Activated T-helper 1 cell treated with anti-CD3 and anti-CD28 coated beads, Interleukin-12 subunit alpha, Interleukin-12 subunit beta, Interleukin-2, Interleukin-4 antibody, amounts not matched to agents 30 ng/mL and 10 ng/mL and 1 ng/mL, durations not matched to agents 14 hours and 24 hours and 36 hours (primary cell): Measurements from ENCODE around the gene SMIM10L1. TPM values are rescaled to one million over a fixed set of nuclear protein-coding genes. Genes with fewer than 3 reads are reported as not detected.

Experiments used
- DNase-seq: peaks from one replicate; pipeline ENCODE4 v3.0.0; 2021; ENCODE audit warnings: low spot score
- H3K27ac Mint-ChIP-seq: one replicate; pipeline ENCODE4 v1.8.0; 2021; ENCODE audit warnings: mild to moderate bottlenecking, mixed read lengths
- H3K27me3 Mint-ChIP-seq: one replicate; pipeline ENCODE4 v1.8.0; 2022; ENCODE audit warnings: mild to moderate bottlenecking, moderate library complexity, mixed read lengths; ENCODE audit not compliant: insufficient read depth
- H3K36me3 Mint-ChIP-seq: one replicate; pipeline ENCODE4 v1.8.0; 2021; ENCODE audit warnings: low read depth, mixed read lengths
- H3K4me1 Mint-ChIP-seq: one replicate; pipeline ENCODE4 v1.8.0; 2021; ENCODE audit warnings: low read depth, mixed read lengths
- H3K4me3 Mint-ChIP-seq: one replicate; pipeline ENCODE4 v1.8.0; 2021; ENCODE audit warnings: mild to moderate bottlenecking, moderate library complexity, mixed read lengths
- H3K9me3 Mint-ChIP-seq: one replicate; pipeline ENCODE4 v1.8.0; 2021; ENCODE audit warnings: mixed read lengths
- intact Hi-C: fragments of 100-400 bp; cut with micrococcal nuclease; formaldehyde crosslinking; loops from one replicate; pipeline ENCODE4 v1.15.1; 2024
- total RNA-seq: library from RNA; stranded (reverse); gene quantifications from 2 replicates; pipeline ENCODE4 v1.2.3, GENCODE V29; 2022

Gene SMIM10L1
- 10.4 and 11.3 TPM in 2 replicates for total RNA-seq

DNA sequence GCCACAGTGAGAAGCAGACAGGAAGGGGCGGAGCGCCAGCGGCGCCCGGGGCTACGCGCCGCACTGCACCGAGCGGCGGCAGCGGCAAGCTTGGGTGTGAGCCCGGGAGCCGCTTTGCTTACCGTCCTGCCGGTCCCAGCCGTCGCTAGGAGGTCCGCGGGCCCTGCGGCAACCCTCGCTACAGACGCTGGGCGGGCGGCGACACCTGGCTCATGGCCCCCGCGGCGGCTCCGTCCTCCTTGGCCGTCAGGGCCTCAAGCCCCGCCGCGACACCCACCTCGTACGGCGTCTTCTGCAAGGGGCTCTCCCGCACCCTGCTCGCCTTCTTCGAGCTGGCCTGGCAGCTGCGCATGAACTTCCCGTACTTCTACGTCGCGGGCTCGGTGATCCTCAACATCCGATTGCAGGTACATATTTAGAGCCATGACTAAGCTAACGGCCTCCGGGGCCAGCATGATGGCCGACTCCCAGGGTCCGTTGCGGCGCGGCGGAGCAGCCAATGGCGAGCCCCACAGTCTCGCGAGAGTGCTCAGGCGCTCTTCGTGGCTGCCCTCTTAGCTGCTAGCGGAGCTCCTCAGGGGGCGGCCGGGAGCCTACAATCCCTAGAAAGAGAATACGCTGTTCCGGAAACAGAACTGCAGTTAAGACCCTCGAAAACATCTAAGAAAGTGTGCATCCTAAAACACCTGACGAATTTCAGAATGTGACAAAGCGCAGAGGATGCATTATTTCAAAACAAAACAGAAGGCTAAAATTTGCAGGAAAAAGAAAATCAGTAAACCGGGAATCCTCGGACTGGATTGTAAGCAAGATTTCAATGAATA, at the start of gene SMIM10L1:
TSS of gene SMIM10L1 (plus strand) at position 50 of the 824 bp plus-strand sequence. CDS start at position 213, 163 bp downstream.
- intact Hi-C loops = loop anchor here (1.0 to 10.0 kb wide), 7 partner anchors 35 to 1183 kb away; partner anchors contain the start of genes BORCS5, MAGOHB and MANSC1
- H3K9me3 Mint-ChIP-seq = no peaks in the 10 kb centered on the region
- DNase-seq = peak; percentile 86
- peaks cover 58% of the 10 kb centered on the region for H3K4me1 Mint-ChIP-seq
- H3K4me3 Mint-ChIP-seq = peak within 1 kb of the TSS; percentile 99
- H3K27ac Mint-ChIP-seq = peak within 1 kb of the TSS; percentile 100
- no peaks in the 10 kb centered on the region for H3K27me3 Mint-ChIP-seq
- peaks cover 45% of the 10 kb centered on the region for H3K36me3 Mint-ChIP-seq

DNA sequence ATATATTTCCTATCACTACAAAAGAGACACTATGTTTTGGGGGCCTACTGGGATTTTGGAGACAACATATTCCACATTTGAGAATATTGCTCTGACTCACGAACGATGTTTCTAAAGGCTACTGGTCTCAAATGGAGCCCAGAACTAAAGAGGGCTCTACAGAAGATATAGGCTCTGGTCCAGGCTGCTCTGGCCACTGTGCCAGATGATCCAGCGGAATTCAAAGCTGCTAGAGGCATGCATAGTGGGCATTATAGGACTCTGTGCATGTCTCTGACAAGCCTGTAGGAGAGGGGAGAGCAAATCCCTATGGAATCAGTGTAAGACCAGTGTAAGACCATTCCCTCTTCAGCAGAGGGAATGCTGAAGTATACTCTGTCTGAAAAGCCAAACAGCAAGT, 40.6 kb upstream of the SMIM10L1 start:
- Mint-ChIP-seq H3K27ac (no peak overlapping the region), H3K9me3 (peaks cover 6% of the 10 kb centered on the region), H3K4me1 (peaks cover 12% of the 10 kb centered on the region), H3K4me3 (no peak overlapping the region), H3K36me3 (peaks cover 21% of the 10 kb centered on the region), H3K27me3 (no peaks in the 10 kb centered on the region)
- intact Hi-C loops = no loop called here
- no peak for DNase-seq

DNA sequence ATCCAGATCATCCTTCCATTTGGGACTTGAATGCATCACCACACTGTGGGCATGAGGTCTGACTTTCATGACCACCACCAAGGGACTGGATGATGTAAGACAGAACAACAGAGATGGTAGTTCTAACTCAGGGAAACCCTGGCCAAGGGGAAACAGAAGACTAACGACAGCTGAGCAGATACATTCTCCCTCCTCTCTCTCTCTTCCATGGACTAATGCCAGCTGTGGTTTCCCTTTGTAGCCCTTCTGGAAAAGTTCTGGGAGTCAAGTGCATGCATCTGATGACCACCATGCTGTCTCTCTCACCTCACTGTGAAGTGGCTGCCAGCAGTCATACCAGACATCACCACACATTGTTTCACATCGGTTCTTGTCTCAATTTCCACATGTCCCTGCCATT, 40.0 kb upstream of the SMIM10L1 start:
- Mint-ChIP-seq H3K9me3 (peaks cover 5% of the 10 kb centered on the region), H3K36me3 (peaks cover 21% of the 10 kb centered on the region), H3K4me3 (no peak overlapping the region), H3K27ac (no peak overlapping the region), H3K4me1 (peaks cover 14% of the 10 kb centered on the region), H3K27me3 (no peaks in the 10 kb centered on the region)
- DNase-seq = no peak
- intact Hi-C loops = no loop called here

DNA sequence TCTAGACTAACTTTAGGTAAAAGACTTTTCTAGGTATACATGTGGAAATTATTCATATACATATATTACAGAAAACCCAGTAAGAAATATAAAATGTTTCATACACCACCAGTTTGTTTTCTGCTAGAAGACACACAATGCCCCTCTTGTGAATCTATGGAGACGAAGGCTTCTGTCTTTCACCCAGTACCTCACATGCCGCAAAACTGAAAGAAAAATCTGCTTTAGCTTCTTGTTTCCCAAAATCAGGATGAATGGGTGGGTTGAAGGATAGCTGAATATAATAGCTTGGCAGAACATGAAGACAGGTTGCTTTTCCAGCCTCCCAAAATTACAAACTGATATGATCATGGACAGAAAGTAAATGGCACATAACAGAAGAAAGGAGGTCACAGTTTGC, 37.8 kb upstream of the SMIM10L1 start:
- Mint-ChIP-seq H3K36me3 (peaks cover 12% of the 10 kb centered on the region), H3K27ac (no peak overlapping the region), H3K27me3 (no peaks in the 10 kb centered on the region), H3K9me3 (no peaks in the 10 kb centered on the region), H3K4me1 (peaks cover 22% of the 10 kb centered on the region), H3K4me3 (no peak overlapping the region)
- intact Hi-C loops = no loop called here
- DNase-seq = no peak

DNA sequence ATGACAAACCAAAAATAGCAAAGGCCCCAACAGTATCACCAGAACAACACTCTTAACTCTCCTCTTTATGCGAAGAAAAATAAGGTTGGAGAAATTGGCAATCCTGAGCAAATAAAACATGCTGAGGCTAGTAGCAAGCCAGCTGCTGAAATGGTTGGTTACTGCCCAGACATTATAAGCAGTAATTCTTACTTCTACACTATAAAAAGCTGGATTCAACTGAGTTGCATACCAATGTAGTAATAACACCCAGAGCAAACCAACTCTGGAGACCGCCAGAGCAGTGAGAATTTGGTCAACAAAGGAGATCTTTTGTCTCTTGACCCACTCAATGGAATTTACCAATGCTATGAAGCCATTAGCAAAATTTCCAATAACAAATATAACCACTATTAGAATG, 37.2 kb upstream of the SMIM10L1 start:
- Mint-ChIP-seq H3K9me3 (no peaks in the 10 kb centered on the region), H3K27ac (no peak overlapping the region), H3K36me3 (peaks cover 12% of the 10 kb centered on the region), H3K4me1 (peaks cover 22% of the 10 kb centered on the region), H3K4me3 (no peak overlapping the region), H3K27me3 (no peaks in the 10 kb centered on the region)
- intact Hi-C loops = loop anchor here (2.0 kb wide), 1 partner anchor 49 kb away; no protein-coding TSS in a partner anchor
- DNase-seq = no peak

DNA sequence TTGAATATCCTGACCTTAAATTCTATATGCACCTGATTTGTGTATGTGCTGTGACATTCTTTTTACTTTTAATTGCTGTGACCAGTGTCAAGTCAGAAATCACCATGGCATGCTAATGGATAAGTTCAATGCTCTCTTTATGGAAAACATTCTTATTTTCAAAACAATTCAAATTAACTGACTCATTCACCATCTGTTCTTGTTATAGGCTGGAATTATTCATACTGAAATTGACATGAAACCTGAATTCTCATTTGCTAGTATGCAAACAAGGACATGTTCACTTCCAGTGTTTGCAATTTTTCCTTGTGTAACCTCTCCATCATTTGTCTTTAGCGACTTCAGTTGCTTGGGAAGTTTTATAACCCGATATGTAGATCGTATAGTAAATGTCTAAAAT, 36.7 kb upstream of the SMIM10L1 start, which contains the start of gene TAS2R30:
TSS of gene TAS2R30 (minus strand) at position 340 of the 400 bp plus-strand sequence. CDS start 400 bp downstream, outside the sequence.
- no peaks in the 10 kb centered on the region for H3K27me3 Mint-ChIP-seq
- intact Hi-C loops = loop anchor here (2.0 kb wide), 1 partner anchor 50 kb away; no protein-coding TSS in a partner anchor
- H3K4me3 Mint-ChIP-seq = no peak within 1 kb of the TSS
- DNase-seq = no peak
- H3K9me3 Mint-ChIP-seq = no peaks in the 10 kb centered on the region
- peak within 1 kb of the TSS; percentile 55 for H3K27ac Mint-ChIP-seq
- peaks cover 10% of the 10 kb centered on the region for H3K36me3 Mint-ChIP-seq
- peaks cover 22% of the 10 kb centered on the region for H3K4me1 Mint-ChIP-seq

DNA sequence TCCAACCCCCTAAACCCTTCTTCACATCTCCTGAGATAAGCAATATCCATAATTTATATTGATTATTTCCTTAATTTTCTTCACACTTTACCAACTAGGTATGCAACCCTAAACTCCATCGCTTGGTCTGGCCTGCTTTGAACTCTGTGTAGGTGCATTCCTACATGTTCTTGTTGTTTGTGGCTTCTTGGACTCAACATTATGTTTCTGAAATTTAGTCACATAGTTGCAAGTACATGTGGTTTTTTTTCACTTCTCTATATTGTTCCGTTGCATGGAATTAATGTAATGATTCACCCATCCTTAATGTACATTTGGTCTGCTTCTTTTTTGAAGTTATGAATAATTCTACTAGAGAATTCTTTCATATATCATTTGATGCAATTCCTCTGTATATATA, 34.9 kb upstream of the SMIM10L1 start:
- peaks cover 13% of the 10 kb centered on the region for H3K36me3 Mint-ChIP-seq
- H3K27me3 Mint-ChIP-seq = no peaks in the 10 kb centered on the region
- no peak overlapping the region for H3K4me3 Mint-ChIP-seq
- intact Hi-C loops = loop anchor here (2.0 kb wide), 1 partner anchor 35 kb away; the partner anchor contains the start of gene SMIM10L1
- H3K4me1 Mint-ChIP-seq = peaks cover 22% of the 10 kb centered on the region
- H3K27ac Mint-ChIP-seq = peak overlapping the region; percentile 0
- H3K9me3 Mint-ChIP-seq = no peaks in the 10 kb centered on the region
- no peak for DNase-seq

DNA sequence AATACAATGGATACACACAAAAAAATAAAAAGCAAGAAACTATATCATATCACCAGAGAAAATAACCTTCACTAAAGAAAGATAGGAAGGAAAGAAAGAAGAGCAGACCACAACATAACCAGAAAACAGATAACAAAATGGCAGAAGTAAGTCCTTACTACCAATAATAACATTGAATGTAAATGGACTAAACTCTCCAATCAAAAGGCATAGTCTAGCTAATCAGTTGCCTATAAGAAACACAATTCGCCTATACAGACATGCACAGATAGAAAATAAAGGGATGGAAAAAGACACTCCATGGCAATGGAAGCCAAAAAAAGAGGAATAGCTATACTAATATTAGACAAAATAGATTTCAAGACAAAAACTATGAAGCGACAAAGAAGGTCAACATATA, 27.6 kb upstream of the SMIM10L1 start:
- Mint-ChIP-seq H3K27ac (no peak overlapping the region), H3K4me1 (no peaks in the 10 kb centered on the region), H3K4me3 (no peak overlapping the region), H3K36me3 (peaks cover 21% of the 10 kb centered on the region), H3K9me3 (peaks cover 7% of the 10 kb centered on the region), H3K27me3 (no peaks in the 10 kb centered on the region)
- DNase-seq = no peak
- intact Hi-C loops = no loop called here

DNA sequence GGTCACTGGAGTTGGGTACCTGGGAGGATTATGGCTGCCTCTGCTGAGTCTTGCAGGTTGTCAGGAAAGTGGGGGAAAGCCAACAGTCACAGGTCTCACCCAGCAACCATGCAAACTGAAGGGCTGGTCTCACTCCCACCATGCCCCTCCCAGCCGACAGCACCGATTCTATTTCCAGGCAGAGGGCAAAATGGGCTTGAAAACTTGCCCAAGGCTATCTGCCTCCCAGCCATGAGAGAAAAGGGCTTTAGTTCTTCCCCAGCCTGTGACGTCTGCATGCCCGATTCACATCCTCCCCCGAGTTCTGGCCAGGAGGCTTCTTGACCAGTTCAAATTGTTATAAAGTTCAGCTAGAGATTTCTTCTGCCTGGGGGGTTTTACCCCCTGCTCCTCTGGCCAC, 26.7 kb upstream of the SMIM10L1 start:
- H3K4me1 Mint-ChIP-seq = no peaks in the 10 kb centered on the region
- peaks cover 23% of the 10 kb centered on the region for H3K36me3 Mint-ChIP-seq
- no peak for DNase-seq
- no peak overlapping the region for H3K27ac Mint-ChIP-seq
- intact Hi-C loops = no loop called here
- H3K27me3 Mint-ChIP-seq = no peaks in the 10 kb centered on the region
- no peak overlapping the region for H3K4me3 Mint-ChIP-seq
- peaks cover 10% of the 10 kb centered on the region for H3K9me3 Mint-ChIP-seq

DNA sequence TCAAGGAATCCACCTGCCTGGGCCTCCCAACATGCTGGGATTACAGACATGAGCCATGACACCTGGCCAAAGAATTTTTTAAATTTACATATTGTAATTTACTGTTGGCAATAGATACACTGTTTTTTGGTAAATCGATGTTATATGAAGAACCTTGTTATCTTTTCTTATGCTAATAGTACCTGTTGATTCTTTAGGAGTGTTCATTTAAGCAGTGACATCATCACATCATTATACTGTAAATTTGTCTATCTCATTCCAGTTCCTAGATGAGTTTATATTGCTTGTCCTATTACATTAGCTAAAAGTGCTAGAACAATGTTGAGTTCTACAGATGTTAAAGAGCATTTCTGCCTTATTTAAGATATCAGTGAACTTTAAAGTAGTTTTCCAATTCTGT, 23.6 kb upstream of the SMIM10L1 start:
- Mint-ChIP-seq H3K4me3 (no peak overlapping the region), H3K4me1 (peaks cover 7% of the 10 kb centered on the region), H3K9me3 (peaks cover 16% of the 10 kb centered on the region), H3K27ac (no peak overlapping the region), H3K36me3 (peaks cover 24% of the 10 kb centered on the region), H3K27me3 (no peaks in the 10 kb centered on the region)
- intact Hi-C loops = no loop called here
- no peak for DNase-seq

DNA sequence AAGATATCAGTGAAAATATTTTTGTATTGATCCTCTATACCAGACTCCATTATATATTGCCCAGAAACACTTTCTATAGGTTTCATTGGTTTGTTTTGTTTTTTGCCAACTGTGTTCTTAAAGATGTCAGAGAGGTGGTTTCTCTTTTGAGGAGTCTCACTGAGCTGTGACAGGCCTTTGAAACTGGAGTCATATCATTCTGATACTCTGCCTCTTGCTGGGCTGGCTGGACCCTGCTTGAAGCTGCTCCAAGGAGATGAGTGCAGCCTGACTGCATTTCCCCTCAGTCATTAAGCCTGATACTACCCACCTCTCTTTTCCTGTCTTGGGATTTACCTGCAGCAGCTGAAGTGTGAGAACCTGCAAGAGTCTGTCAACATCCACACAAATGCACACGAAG, 20.2 kb upstream of the SMIM10L1 start:
- peaks cover 7% of the 10 kb centered on the region for H3K4me1 Mint-ChIP-seq
- no peaks in the 10 kb centered on the region for H3K27me3 Mint-ChIP-seq
- H3K36me3 Mint-ChIP-seq = peaks cover 29% of the 10 kb centered on the region
- intact Hi-C loops = no loop called here
- no peak overlapping the region for H3K27ac Mint-ChIP-seq
- peaks cover 22% of the 10 kb centered on the region for H3K9me3 Mint-ChIP-seq
- no peak overlapping the region for H3K4me3 Mint-ChIP-seq
- DNase-seq = no peak

DNA sequence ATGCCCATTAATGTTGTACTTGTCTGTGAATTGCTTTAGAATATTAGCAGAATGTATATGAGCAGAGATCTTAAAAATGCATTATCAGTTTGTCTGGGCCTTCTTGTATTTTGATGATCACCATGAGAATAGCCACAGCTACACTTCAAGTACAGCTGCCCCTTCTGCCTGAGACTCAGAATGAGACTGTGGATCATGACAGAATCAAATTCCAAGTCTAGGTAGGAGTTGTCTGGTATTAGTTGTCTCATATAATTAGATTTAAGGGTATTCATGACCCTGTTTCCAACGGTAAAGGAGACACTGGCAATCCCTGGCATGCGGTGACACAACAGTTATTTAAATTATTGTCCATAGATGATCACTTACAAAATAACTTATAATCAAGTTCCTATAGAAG, 18.3 kb upstream of the SMIM10L1 start:
- Mint-ChIP-seq H3K27me3 (no peaks in the 10 kb centered on the region), H3K36me3 (peaks cover 34% of the 10 kb centered on the region), H3K4me1 (peaks cover 7% of the 10 kb centered on the region), H3K4me3 (no peak overlapping the region), H3K27ac (no peak overlapping the region), H3K9me3 (peaks cover 29% of the 10 kb centered on the region)
- intact Hi-C loops = no loop called here
- DNase-seq = no peak

DNA sequence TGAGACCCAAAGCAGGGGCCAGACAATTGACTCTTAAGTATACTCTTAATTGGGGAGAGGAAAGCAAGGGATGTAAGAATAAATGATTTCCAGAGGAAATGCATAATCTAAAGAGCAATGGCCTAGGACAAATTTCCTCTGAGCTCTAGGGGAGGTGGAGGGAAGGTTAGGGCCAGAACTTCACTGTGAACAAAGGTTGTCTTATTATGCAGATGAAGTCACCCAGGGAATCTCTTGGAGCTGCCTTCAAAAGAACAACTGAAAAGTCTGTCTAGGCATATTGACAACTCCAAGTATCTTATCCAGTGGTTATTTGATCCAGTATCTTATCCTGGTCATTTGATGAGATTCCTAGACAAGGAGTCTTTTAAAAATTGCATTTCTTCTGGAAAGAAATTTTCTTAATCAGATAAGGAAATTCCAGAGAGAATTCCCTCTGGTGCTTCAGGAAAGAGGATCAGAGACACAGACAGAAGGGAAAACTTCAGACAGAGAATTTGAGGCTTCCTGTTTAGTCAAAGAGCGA, 16.5 kb upstream of the SMIM10L1 start:
- Mint-ChIP-seq H3K4me3 (no peak overlapping the region), H3K36me3 (peaks cover 36% of the 10 kb centered on the region), H3K4me1 (peaks cover 8% of the 10 kb centered on the region), H3K27ac (no peak overlapping the region), H3K9me3 (peaks cover 30% of the 10 kb centered on the region), H3K27me3 (no peaks in the 10 kb centered on the region)
- no peak for DNase-seq
- intact Hi-C loops = no loop called here
